ENCODE data around the gene CUL1.

DNA sequence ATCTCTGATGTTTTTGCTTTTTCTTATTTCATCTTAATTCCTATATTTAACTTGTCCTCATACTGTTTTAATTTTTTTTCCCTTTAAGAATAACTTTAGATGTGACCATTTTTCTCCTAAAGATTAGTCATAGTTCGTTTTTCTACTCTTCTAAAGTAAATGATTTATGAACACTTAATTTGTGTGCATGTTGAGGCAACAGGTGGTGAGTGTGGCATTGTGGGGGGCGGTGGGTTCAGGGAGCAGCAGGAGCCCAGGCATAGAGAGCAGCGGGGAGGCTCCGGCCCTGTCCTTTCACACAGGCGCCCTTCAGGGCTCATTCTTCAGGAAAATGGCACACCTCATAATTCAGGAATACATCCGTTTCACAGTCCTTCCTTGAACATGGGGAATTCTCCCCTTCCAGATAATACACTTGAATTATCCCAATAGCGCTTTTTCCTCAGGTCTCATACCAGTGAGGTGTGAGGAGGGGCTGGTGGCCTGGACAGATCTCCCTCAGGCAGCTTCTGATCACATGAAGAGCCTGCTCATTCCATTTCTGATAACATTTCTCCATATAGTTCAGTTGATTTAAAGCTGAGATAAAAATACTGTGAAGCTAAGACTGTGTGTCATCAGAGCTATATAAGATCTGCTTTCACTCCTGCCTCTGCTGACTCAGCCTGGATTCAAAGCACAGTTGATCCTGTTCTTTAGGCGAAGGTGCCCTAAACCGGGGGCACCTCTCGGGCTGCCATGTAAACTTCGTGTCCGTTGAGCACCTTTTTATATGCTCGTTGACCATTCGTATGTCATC lies 40.2 kb downstream of the CUL1 start:
- TF ChIP-seq, protein P1, sequence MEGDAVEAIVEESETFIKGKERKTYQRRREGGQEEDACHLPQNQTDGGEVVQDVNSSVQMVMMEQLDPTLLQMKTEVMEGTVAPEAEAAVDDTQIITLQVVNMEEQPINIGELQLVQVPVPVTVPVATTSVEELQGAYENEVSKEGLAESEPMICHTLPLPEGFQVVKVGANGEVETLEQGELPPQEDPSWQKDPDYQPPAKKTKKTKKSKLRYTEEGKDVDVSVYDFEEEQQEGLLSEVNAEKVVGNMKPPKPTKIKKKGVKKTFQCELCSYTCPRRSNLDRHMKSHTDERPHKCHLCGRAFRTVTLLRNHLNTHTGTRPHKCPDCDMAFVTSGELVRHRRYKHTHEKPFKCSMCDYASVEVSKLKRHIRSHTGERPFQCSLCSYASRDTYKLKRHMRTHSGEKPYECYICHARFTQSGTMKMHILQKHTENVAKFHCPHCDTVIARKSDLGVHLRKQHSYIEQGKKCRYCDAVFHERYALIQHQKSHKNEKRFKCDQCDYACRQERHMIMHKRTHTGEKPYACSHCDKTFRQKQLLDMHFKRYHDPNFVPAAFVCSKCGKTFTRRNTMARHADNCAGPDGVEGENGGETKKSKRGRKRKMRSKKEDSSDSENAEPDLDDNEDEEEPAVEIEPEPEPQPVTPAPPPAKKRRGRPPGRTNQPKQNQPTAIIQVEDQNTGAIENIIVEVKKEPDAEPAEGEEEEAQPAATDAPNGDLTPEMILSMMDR (conservative IDR thresholded peaks at IDR 0.05; ENCODE audit: low read depth in 2 of 2): no peak
- no peak for TF ChIP-seq EZH2phosphoT487 (IDR thresholded peaks at IDR 0.05; ENCODE audit: unreplicated experiment)
- TF ChIP-seq, protein P2, sequence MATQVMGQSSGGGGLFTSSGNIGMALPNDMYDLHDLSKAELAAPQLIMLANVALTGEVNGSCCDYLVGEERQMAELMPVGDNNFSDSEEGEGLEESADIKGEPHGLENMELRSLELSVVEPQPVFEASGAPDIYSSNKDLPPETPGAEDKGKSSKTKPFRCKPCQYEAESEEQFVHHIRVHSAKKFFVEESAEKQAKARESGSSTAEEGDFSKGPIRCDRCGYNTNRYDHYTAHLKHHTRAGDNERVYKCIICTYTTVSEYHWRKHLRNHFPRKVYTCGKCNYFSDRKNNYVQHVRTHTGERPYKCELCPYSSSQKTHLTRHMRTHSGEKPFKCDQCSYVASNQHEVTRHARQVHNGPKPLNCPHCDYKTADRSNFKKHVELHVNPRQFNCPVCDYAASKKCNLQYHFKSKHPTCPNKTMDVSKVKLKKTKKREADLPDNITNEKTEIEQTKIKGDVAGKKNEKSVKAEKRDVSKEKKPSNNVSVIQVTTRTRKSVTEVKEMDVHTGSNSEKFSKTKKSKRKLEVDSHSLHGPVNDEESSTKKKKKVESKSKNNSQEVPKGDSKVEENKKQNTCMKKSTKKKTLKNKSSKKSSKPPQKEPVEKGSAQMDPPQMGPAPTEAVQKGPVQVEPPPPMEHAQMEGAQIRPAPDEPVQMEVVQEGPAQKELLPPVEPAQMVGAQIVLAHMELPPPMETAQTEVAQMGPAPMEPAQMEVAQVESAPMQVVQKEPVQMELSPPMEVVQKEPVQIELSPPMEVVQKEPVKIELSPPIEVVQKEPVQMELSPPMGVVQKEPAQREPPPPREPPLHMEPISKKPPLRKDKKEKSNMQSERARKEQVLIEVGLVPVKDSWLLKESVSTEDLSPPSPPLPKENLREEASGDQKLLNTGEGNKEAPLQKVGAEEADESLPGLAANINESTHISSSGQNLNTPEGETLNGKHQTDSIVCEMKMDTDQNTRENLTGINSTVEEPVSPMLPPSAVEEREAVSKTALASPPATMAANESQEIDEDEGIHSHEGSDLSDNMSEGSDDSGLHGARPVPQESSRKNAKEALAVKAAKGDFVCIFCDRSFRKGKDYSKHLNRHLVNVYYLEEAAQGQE (IDR thresholded peaks at IDR 0.05; ENCODE audit: unreplicated experiment): no peak
- TF ChIP-seq, protein P3, sequence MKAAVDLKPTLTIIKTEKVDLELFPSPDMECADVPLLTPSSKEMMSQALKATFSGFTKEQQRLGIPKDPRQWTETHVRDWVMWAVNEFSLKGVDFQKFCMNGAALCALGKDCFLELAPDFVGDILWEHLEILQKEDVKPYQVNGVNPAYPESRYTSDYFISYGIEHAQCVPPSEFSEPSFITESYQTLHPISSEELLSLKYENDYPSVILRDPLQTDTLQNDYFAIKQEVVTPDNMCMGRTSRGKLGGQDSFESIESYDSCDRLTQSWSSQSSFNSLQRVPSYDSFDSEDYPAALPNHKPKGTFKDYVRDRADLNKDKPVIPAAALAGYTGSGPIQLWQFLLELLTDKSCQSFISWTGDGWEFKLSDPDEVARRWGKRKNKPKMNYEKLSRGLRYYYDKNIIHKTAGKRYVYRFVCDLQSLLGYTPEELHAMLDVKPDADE (IDR thresholded peaks at IDR 0.05): no peak
- TF ChIP-seq POLR2AphosphoS5 (IDR thresholded peaks at IDR 0.05; ENCODE audit: low read depth): no peak
